ENCODE results near the gene CST11.

CST11 gene

DNA sequence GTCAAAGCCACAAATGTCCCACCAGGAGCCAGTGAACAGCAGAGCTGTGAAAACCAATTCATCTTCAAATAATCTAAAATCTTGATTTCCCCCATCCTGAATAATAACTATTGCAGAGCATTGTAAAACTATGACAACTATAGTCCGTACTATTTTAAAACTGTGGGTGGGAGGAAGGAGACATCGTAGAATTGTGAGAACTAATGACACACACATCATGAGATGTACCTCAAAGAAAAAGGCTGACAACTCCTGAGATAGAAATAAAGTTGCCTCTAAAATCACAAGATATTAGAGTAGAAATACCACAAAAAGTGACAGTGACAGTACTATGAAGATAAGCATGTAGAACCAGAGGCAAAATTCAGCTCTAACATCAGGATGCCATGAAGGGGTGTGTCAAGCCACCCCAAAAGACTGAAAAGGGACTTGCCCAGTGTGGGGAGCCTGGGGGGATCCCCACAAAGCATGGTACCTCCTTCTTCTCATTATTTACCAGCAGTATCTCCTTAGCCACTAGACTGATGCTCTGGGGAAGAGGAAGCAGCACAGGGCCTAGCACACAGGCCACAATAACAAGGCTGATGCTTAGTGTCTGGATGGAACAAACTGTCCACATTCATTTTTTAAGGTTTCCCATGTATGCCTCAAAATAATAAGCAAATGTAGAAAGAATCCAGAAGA is 44.8 kb downstream of the CST11 start:
- no peak for DNase-seq
- in situ Hi-C loops (cut with HindIII; ENCODE audit: low pct_ligation_motif_present, low pct_unique_long_range_greater_than_20kb, low sequenced_read_pairs) = no loop called here

DNA sequence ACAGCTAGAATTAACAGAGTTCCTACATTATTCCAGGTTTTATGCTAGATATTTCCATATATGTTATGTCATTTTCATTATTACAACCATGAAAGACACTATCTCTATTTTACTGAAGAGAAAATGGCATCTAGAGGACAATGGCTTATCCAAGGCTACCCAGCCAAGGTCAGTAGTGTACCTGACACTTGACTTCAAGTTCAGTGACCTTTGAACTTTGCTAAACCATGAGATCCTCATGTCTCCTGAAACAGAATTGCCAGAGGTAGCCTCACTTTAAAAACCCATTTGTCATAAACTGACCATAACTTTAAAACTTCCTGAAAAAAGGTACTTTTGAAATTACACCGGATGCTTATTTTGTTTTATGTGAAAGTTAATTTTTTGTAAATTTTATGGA is 45.8 kb downstream of the CST11 start:
- in situ Hi-C loops (cut with HindIII; ENCODE audit: low pct_ligation_motif_present, low pct_unique_long_range_greater_than_20kb, low sequenced_read_pairs) = no loop called here
- DNase-seq = no peak

DNA sequence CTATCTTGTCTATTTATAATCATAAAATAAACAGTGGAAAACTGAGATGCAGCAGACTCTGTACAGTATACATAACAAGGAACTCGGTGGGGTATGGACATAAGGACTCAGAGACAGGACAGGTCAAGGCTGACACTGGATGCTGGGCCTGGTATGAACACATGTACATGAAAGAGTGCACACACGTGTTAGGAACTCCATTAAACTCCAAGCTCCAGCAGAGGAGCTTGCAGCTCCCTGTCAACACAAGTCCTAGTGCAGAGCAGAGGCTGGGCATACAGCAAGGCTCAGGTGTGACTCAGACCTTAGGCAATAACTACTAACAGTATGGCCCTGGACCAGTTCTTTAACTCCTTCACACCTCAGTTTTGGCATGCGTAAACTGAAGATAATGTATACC is 48.5 kb downstream of the CST11 start:
- in situ Hi-C loops (cut with HindIII; ENCODE audit: low pct_ligation_motif_present, low pct_unique_long_range_greater_than_20kb, low sequenced_read_pairs) = no loop called here
- no peak for DNase-seq

DNA sequence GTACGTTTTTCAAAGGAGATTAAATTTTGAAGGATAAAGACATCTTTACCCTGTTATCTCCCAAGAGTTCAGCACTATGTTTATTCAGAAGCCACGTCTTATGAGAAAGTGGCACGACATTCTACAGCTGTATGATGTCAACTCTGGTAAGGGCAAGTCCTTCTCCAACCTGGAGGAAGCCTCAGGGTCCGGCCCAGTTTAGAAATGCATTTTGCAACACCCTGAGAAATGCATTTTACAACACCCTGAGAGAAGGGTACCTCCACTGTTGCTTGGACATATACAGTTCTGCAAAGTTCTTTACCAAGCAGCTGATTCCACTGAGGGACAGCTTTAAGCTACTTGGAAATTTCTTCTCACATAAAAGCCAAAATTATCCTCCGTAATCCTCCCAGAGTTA is 48.9 kb downstream of the CST11 start:
- DNase-seq = no peak
- in situ Hi-C loops (cut with HindIII; ENCODE audit: low pct_ligation_motif_present, low pct_unique_long_range_greater_than_20kb, low sequenced_read_pairs) = no loop called here

DNA sequence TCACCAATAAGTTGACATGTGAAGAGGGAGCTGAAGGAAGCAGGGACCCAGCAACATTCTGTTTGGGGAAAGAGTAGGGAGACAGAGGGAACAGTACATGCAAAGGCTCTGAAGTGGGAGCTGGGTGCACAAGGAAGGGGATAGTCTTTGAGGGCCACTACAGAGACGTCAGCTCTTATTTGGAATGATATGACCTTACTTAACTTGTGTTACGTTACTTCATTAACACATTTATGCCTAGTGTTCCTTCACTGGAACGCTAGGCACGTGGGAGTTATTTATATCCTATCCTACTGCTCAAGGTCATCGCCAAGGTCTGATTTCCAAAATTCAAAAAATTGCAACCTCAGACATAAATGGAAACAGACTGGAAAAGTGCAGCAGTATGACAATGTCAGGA is 51.6 kb downstream of the CST11 start:
- no peak for DNase-seq
- in situ Hi-C loops (cut with HindIII; ENCODE audit: low pct_ligation_motif_present, low pct_unique_long_range_greater_than_20kb, low sequenced_read_pairs) = no loop called here
